H1 (cell line): Measurements from ENCODE around the gene LIPT2. TPM values are rescaled to one million over a fixed set of nuclear protein-coding genes. Genes with fewer than 3 reads are reported as not detected.

Experiments
- CTCF ChIA-PET: fragments of 300-600 bp; sonication (Branson Sonifier 250); formaldehyde crosslinking; loops from one replicate; lab custom pipeline; 2021; ENCODE audit not compliant: partially characterized antibody; lab: Charles Lee
- POLR2A ChIA-PET: fragments of 300-600 bp; sonication (Branson Sonifier 250); formaldehyde crosslinking; loops from one replicate; lab custom pipeline; 2021; ENCODE audit warnings: inconsistent platforms; ENCODE audit not compliant: partially characterized antibody; lab: Charles Lee
- DNase-seq, 2 experiments: peaks; one replicate each; pipeline versions ENCODE4 v3.0.0 to v3.0.0-alpha.2; 2010 to 2022; ENCODE audit warnings: low spot score in 2 of 2, low read depth in 1 of 2, mixed read lengths in 1 of 2
- FAIRE-seq: peaks from 2 replicates; lab custom pipeline; 2011; peaks lifted over from hg19 to GRCh38; lab: Jason Lieb, UNC
- H2AFZ ChIP-seq: 2 replicates; pipeline ENCODE4 v1.8.1; 2012; ENCODE audit warnings: low read length, inconsistent platforms
- H2AK5ac ChIP-seq: 2 replicates; pipeline ENCODE4 v1.6.1; 2013; ENCODE audit warnings: low read depth, low read length
- H2BK120ac ChIP-seq: replicated peaks from 2 replicates; pipeline ENCODE3; 2013; ENCODE audit warnings: low read depth, low read length, inconsistent platforms
- H2BK12ac ChIP-seq: 2 replicates; pipeline ENCODE4 v1.6.1; 2013; ENCODE audit warnings: low read depth, low read length
- H2BK15ac ChIP-seq: 2 replicates; pipeline ENCODE4 v1.6.1; 2013; ENCODE audit warnings: low read length
- H2BK20ac ChIP-seq: 2 replicates; pipeline ENCODE4 v1.6.1; 2013; ENCODE audit warnings: low read length
- H2BK5ac ChIP-seq: 2 replicates; pipeline ENCODE4 v1.6.1; 2013; ENCODE audit warnings: low read depth, low read length
- H3K14ac ChIP-seq: 2 replicates; pipeline ENCODE4 v1.6.1; 2013; ENCODE audit warnings: inconsistent platforms; ENCODE audit not compliant: insufficient read length
- H3K18ac ChIP-seq: 2 replicates; pipeline ENCODE4 v1.6.1; 2013; ENCODE audit warnings: low read length; ENCODE audit errors: extremely low read depth
- H3K23ac ChIP-seq: 2 replicates; pipeline ENCODE4 v1.6.1; 2013; ENCODE audit warnings: inconsistent platforms; ENCODE audit not compliant: insufficient read length
- H3K23me2 ChIP-seq: 2 replicates; pipeline ENCODE4 v1.6.1; 2013; ENCODE audit warnings: low read depth, low read length
- H3K27ac ChIP-seq: 2 replicates; pipeline ENCODE4 v1.6.1; 2011; ENCODE audit warnings: low read depth, low read length, inconsistent platforms
- H3K27me3 ChIP-seq, 4 experiments: replicated peaks in 1 of 4; 1 replicate in 1 of 4; 2 replicates in 3 of 4; pipeline versions ENCODE4 v1.6.1 to v1.8.1; 2011 to 2013; ENCODE audit warnings: low read length in 3 of 4, mild to moderate bottlenecking in 3 of 4, inconsistent platforms in 2 of 4, mixed read lengths in 2 of 4, moderate library complexity in 1 of 4; ENCODE audit not compliant: control insufficient read depth in 3 of 4, insufficient read depth in 3 of 4; ENCODE audit errors: extremely low read depth in 1 of 4
- H3K36me3 ChIP-seq, 4 experiments: 2 replicates each; pipeline versions ENCODE4 v1.6.1 to v1.8.1; 2011 to 2013; ENCODE audit warnings: mild to moderate bottlenecking in 4 of 4, low read length in 3 of 4, moderate library complexity in 2 of 4, control low read depth in 1 of 4, inconsistent platforms in 1 of 4; ENCODE audit not compliant: insufficient read depth in 4 of 4, control insufficient read depth in 2 of 4
- H3K4ac ChIP-seq: replicated peaks from 2 replicates; pipeline ENCODE3; 2013; ENCODE audit warnings: low read length, low read depth, mixed read lengths, inconsistent platforms; ENCODE audit not compliant: insufficient read length
- H3K4me1 ChIP-seq, 4 experiments: replicated peaks in 1 of 4; 1 replicate in 1 of 4; 2 replicates in 3 of 4; pipeline versions ENCODE4 v1.6.1 to v1.8.1; 2011 to 2013; ENCODE audit warnings: low read length in 3 of 4, inconsistent platforms in 2 of 4, mixed read lengths in 1 of 4; ENCODE audit not compliant: insufficient read depth in 4 of 4, control insufficient read depth in 3 of 4
- H3K4me2 ChIP-seq, 2 experiments: 2 replicates each; pipeline versions ENCODE4 v1.6.1 to v1.8.1; 2011 to 2013; ENCODE audit warnings: low read depth in 2 of 2, low read length in 2 of 2, control low read depth in 1 of 2, inconsistent platforms in 1 of 2, mild to moderate bottlenecking in 1 of 2; ENCODE audit not compliant: insufficient read depth in 1 of 2
- H3K4me3 ChIP-seq, 4 experiments: fragments of 200-600, 300-600 bp in 1 of 4; sonication (generic), shearing (Covaris generic), sonication (Bioruptor Twin) in 1 of 4; 2 replicates each; pipeline versions ENCODE4 v1.5.1 to v1.8.1; 2011 to 2016; ENCODE audit warnings: low read length in 4 of 4, low read depth in 3 of 4, control low read depth in 2 of 4, inconsistent platforms in 2 of 4, mild to moderate bottlenecking in 2 of 4, mixed read lengths in 1 of 4, moderate library complexity in 1 of 4; ENCODE audit not compliant: insufficient read depth in 2 of 4; ENCODE audit errors: extremely low read depth in 1 of 4
- H3K56ac ChIP-seq: replicated peaks from 2 replicates; pipeline ENCODE3; 2013; ENCODE audit warnings: low read depth, mild to moderate bottlenecking, mixed read lengths, low read length, inconsistent platforms; ENCODE audit not compliant: insufficient read length
- H3K79me1 ChIP-seq: 2 replicates; pipeline ENCODE4 v1.6.1; 2013; ENCODE audit warnings: low read depth, low read length, control low read depth
- H3K79me2 ChIP-seq, 2 experiments: 2 replicates each; pipeline versions ENCODE4 v1.6.1 to v1.8.1; 2012 to 2013; ENCODE audit warnings: low read length in 2 of 2, mild to moderate bottlenecking in 2 of 2, inconsistent platforms in 1 of 2; ENCODE audit not compliant: insufficient read depth in 2 of 2, control insufficient read depth in 1 of 2
- H3K9ac ChIP-seq, 4 experiments: replicated peaks in 1 of 4; 1 replicate in 1 of 4; 2 replicates in 3 of 4; pipeline versions ENCODE4 v1.6.1 to v1.8.1; 2011 to 2013; ENCODE audit warnings: low read depth in 3 of 4, low read length in 3 of 4, control low read depth in 2 of 4, mild to moderate bottlenecking in 2 of 4, moderate library complexity in 2 of 4, inconsistent platforms in 1 of 4; ENCODE audit errors: extremely low read depth in 1 of 4
- H3K9me3 ChIP-seq, 2 experiments: 2 replicates each; pipeline versions ENCODE4 v1.6.1 to v1.8.1; 2012 to 2013; ENCODE audit warnings: mild to moderate bottlenecking in 2 of 2, moderate library complexity in 2 of 2, control low read depth in 1 of 2, inconsistent platforms in 1 of 2, low read depth in 1 of 2, low read length in 1 of 2, mixed read lengths in 1 of 2; ENCODE audit not compliant: insufficient read depth in 2 of 2
- H4K20me1 ChIP-seq, 2 experiments: replicated peaks in 1 of 2; 2 replicates each; pipeline versions ENCODE3 to v1.8.1; 2011 to 2013; ENCODE audit warnings: inconsistent platforms in 2 of 2, low read length in 2 of 2, mild to moderate bottlenecking in 1 of 2; ENCODE audit not compliant: insufficient read depth in 2 of 2, control insufficient read depth in 1 of 2
- H4K5ac ChIP-seq: 2 replicates; pipeline ENCODE4 v1.6.1; 2013; ENCODE audit warnings: low read length, low read depth, mixed read lengths, inconsistent platforms; ENCODE audit not compliant: insufficient read length
- H4K8ac ChIP-seq: 2 replicates; pipeline ENCODE4 v1.8.0; 2013; ENCODE audit warnings: mild to moderate bottlenecking, moderate library complexity, low read length, inconsistent platforms; ENCODE audit not compliant: insufficient read depth; ENCODE audit errors: extremely low read depth
- H4K91ac ChIP-seq: replicated peaks from 2 replicates; pipeline ENCODE3; 2013; ENCODE audit warnings: low read length, mixed read lengths, inconsistent platforms; ENCODE audit not compliant: insufficient read length
- GTF2F1 ChIP-seq: IDR thresholded peaks from 2 replicates; pipeline ENCODE4 v1.6.1; 2012; ENCODE audit warnings: low read depth, low read length, improper control_type of control experiment, borderline replicate concordance
- KDM4A ChIP-seq: IDR thresholded peaks from one replicate; pipeline ENCODE4 v1.7.1; 2012; ENCODE audit warnings: low read depth, mild to moderate bottlenecking, moderate library complexity, low read length, inconsistent platforms; ENCODE audit not compliant: severe bottlenecking
- NANOG ChIP-seq: IDR thresholded peaks from 2 replicates; pipeline ENCODE4 v1.6.1; 2011; ENCODE audit warnings: low read length, low read depth, mild to moderate bottlenecking, inconsistent platforms; ENCODE audit not compliant: insufficient read depth, poor library complexity, severe bottlenecking
- SP1 ChIP-seq: IDR thresholded peaks from 2 replicates; pipeline ENCODE4 v1.6.1; 2011; ENCODE audit warnings: low read depth, low read length
- WGBS, 2 experiments: shearing (Covaris generic) in 1 of 2; methylation state at CpG; one replicate each; pipeline versions ENCODE4 v1.1.6 to v1.1.7; 2013 to 2015; ENCODE audit warnings: low lambda C conversion rate in 2 of 2, mixed read lengths in 2 of 2, inconsistent platforms in 1 of 2, low coverage in 1 of 2, missing lambda C conversion rate in 1 of 2; ENCODE audit not compliant: insufficient replicate concordance in 2 of 2, insufficient coverage in 1 of 2, insufficient read length in 1 of 2; ENCODE audit errors: extremely low coverage in 1 of 2, missing lambda C conversion rate in 1 of 2; 5-methylcytosine and 5-hydroxymethylcytosine counted together
- polyA plus RNA-seq, 7 experiments: library from polyadenylated mRNA; depleted of rRNA in 3 of 7; stranded (reverse) in 5 of 7; unstranded in 2 of 7; fragments of >200 nt in 5 of 7; fragments of 200-250 nt in 2 of 7; gene quantifications; 1 replicate in 5 of 7; 2 replicates in 1 of 7; 4 replicates in 1 of 7; pipeline versions ENCODE4 v1.2.1 to v1.2.3, GENCODE V29; 2011 to 2013; ENCODE audit warnings: missing spikeins in 2 of 7, mixed read lengths in 2 of 7
- total RNA-seq: library from RNA; stranded (reverse); fragmentation: NEBNext Ultra II Directional; extraction: Animal tissue kit (Norgen Biotek cat#: 25700); gene quantifications from 2 replicates; pipeline ENCODE4 v1.2.1, GENCODE V29; 2021
- TF ChIP-seq, protein P1 (sequence below): IDR thresholded peaks from 2 replicates; pipeline ENCODE4 v1.6.1; 2012; ENCODE audit warnings: low read length, inconsistent platforms
- TF ChIP-seq, protein P2 (sequence below): IDR thresholded peaks from 2 replicates; pipeline ENCODE4 v1.6.1; 2011; ENCODE audit warnings: low read depth, mild to moderate bottlenecking, low read length; ENCODE audit not compliant: insufficient read depth

LIPT2 gene
- total and polyA plus RNA-seq, 2 of the 8 experiments (the other 6 are each of a cell fraction or from before 2014, with no cell fraction given): 6.4 to 16.7 TPM

- no peaks in the 10 kb centered on the region for H4K20me1 ChIP-seq
- CTCF ChIA-PET: interaction anchor here (0.9 to 1.4 kb wide), 3 partner anchors 27 to 88 kb away, joined by 3 to 6 read pairs (median 6); no protein-coding TSS in a partner anchor
- no peak overlapping the region for H2BK20ac ChIP-seq
- H3K9me3 ChIP-seq: no peaks in the 10 kb centered on the region
- no peak overlapping the region for H4K8ac ChIP-seq
- no peaks in the 10 kb centered on the region for H3K4me1 ChIP-seq
- FAIRE-seq (no peak), DNase-seq (no peak)
- H3K79me1 ChIP-seq: no peaks in the 10 kb centered on the region
- H3K23ac ChIP-seq: no peak overlapping the region
- no peak overlapping the region for H4K5ac ChIP-seq
- no peaks in the 10 kb centered on the region for H3K36me3 ChIP-seq
- POLR2A ChIA-PET: interaction anchor here (1.4 kb wide), 1 partner anchor 12 kb away, joined by 8 read pairs; the partner anchor contains the start of gene LIPT2
- H2BK12ac ChIP-seq: no peak overlapping the region
- H3K79me2 ChIP-seq: no peaks in the 10 kb centered on the region
- H3K27me3 ChIP-seq: no peaks in the 10 kb centered on the region
- H2AFZ ChIP-seq: no peak overlapping the region
- H3K9ac ChIP-seq: no peak overlapping the region
- H3K23me2 ChIP-seq: no peaks in the 10 kb centered on the region
- H2BK15ac ChIP-seq: no peak overlapping the region
- no peak overlapping the region for H2AK5ac ChIP-seq
- no peak overlapping the region for H3K4me2 ChIP-seq
- TF ChIP-seq NANOG (no peak), SP1 (no peak), KDM4A (no peak), GTF2F1 (no peak)
- TF ChIP-seq, protein P1, sequence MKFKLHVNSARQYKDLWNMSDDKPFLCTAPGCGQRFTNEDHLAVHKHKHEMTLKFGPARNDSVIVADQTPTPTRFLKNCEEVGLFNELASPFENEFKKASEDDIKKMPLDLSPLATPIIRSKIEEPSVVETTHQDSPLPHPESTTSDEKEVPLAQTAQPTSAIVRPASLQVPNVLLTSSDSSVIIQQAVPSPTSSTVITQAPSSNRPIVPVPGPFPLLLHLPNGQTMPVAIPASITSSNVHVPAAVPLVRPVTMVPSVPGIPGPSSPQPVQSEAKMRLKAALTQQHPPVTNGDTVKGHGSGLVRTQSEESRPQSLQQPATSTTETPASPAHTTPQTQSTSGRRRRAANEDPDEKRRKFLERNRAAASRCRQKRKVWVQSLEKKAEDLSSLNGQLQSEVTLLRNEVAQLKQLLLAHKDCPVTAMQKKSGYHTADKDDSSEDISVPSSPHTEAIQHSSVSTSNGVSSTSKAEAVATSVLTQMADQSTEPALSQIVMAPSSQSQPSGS: no peak
- TF ChIP-seq, protein P2, sequence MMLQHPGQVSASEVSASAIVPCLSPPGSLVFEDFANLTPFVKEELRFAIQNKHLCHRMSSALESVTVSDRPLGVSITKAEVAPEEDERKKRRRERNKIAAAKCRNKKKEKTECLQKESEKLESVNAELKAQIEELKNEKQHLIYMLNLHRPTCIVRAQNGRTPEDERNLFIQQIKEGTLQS: no peak
- TF ChIP-seq, all 59 proteins: peak for 0
- no peak overlapping the region for H3K56ac ChIP-seq
- H3K4me3 ChIP-seq: no peak overlapping the region
- no peak overlapping the region for H2BK5ac ChIP-seq
- H3K14ac ChIP-seq: no peak overlapping the region
- no peak overlapping the region for H2BK120ac ChIP-seq
- no peak overlapping the region for H3K27ac ChIP-seq
- WGBS, 2 experiments: 77% methylated on average over 3 of the region's 3 CpGs; no CpG with 5 or more reads in 1 of the 2 experiments
- no peak overlapping the region for H4K91ac ChIP-seq
- no peak overlapping the region for H3K18ac ChIP-seq
- H3K4ac ChIP-seq: no peak overlapping the region
These were observed 12.7 kb downstream of the LIPT2 start for GRCh38 chr11:74480688-74481417.
